ENCODE measurements around the gene CARS2. TPM values are rescaled to one million over a fixed set of nuclear protein-coding genes. Genes with fewer than 3 reads are reported as not detected.

CARS2 gene
- total RNA-seq, 2 experiments from 2014 or later: 45.0 to 47.3 TPM

GRCh38 chr13:110712081-110712848 is 6.3 kb upstream of the CARS2 start:
- H3K9me2 ChIP-seq (ENCODE audit: insufficient read depth, low read length): no peaks in the 10 kb centered on the region
- ChIA-PET CTCF (ENCODE audit: unreplicated experiment) (no interaction called here), POLR2A (interaction anchor here (0.6 to 1.4 kb wide), 5 partner anchors 11 to 203 kb away, joined by 3 to 7 read pairs (median 4); partner anchors contain the start of gene ANKRD10)
- H3K4me1 ChIP-seq (ENCODE audit: insufficient read depth, low read length, poor library complexity, severe bottlenecking): peaks cover 25% of the 10 kb centered on the region
- intact Hi-C loops (cut with micrococcal nuclease; ENCODE audit: unreplicated experiment): loop anchor here (5.0 to 10.0 kb wide), 4 partner anchors 97 to 1547 kb away; partner anchors contain the start of gene NAXD
- BruUV-seq (replicated peaks): no TSS peak
- H3K4me3 ChIP-seq (ENCODE audit: low read depth, low read length, poor library complexity, severe bottlenecking): peak overlapping the region; percentile 89
- peaks cover 22% of the 10 kb centered on the region for H3K79me2 ChIP-seq (ENCODE audit: insufficient read depth, low read depth, low read length)
- peak; percentile 88 for DNase-seq (ENCODE audit: low spot score)
- peak overlapping the region; percentile 100 for H3K4me2 ChIP-seq (ENCODE audit: low read length)
- TF ChIP-seq, protein P1, sequence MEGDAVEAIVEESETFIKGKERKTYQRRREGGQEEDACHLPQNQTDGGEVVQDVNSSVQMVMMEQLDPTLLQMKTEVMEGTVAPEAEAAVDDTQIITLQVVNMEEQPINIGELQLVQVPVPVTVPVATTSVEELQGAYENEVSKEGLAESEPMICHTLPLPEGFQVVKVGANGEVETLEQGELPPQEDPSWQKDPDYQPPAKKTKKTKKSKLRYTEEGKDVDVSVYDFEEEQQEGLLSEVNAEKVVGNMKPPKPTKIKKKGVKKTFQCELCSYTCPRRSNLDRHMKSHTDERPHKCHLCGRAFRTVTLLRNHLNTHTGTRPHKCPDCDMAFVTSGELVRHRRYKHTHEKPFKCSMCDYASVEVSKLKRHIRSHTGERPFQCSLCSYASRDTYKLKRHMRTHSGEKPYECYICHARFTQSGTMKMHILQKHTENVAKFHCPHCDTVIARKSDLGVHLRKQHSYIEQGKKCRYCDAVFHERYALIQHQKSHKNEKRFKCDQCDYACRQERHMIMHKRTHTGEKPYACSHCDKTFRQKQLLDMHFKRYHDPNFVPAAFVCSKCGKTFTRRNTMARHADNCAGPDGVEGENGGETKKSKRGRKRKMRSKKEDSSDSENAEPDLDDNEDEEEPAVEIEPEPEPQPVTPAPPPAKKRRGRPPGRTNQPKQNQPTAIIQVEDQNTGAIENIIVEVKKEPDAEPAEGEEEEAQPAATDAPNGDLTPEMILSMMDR (conservative IDR thresholded peaks at IDR 0.05; ENCODE audit: low read length): no peak
- TF ChIP-seq EZH2phosphoT487 (IDR thresholded peaks at IDR 0.05; ENCODE audit: borderline replicate concordance, low read depth, low read length): no peak
- H3K27ac ChIP-seq (ENCODE audit: low read depth, low read length, poor library complexity, severe bottlenecking): peak overlapping the region; percentile 99
- peak overlapping the region; percentile 60; the same call in 1 of the 2 replicates for H2AFZ ChIP-seq (ENCODE audit: low read length)
- H4K20me1 ChIP-seq (ENCODE audit: insufficient read depth, low read length): peaks cover 13% of the 10 kb centered on the region
- no peaks in the 10 kb centered on the region for H3K36me3 ChIP-seq (ENCODE audit: insufficient read depth, low read length)
- H3K9me3 ChIP-seq (ENCODE audit: low read length): no peaks in the 10 kb centered on the region

DNA sequence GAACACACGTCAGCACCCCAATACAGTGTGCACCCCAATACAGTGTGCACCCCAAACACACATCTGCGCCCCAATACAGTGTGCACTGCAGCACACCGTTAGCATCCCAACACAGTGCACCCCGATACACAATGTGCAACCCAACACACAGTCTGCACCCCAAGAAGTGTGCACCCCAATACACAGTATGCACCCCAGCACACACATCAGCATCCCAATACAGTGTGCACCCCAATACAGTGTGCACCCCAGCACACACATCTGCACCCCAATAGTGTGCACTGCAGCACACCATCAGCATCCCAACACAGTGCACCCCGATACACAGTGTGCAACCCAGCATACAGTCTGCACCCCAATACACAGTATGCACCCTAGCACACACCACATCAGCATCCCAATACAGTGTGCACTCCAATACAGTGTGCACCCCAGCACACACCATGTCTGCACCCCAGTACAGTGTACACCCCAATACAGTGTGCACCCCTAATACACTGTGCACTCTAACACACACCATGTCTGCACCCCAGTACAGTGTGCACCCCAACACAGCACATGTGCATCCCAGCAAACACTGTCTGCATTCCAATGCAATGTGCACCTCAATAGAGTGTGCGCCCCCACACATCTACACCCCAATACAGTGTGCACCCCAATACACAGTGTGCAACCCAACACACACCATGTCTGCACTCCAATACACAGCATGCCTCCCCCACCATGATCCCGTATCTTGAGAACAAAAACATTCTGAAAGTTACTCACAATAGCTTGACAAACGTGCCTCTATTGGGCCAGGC is 855 bp upstream of the CARS2 start:
- TF ChIP-seq, protein P1 (conservative IDR thresholded peaks at IDR 0.05; ENCODE audit: low read length): no peak
- no peak for TF ChIP-seq EZH2phosphoT487 (IDR thresholded peaks at IDR 0.05; ENCODE audit: borderline replicate concordance, low read depth, low read length)
- no peaks in the 10 kb centered on the region for H3K9me3 ChIP-seq (ENCODE audit: low read length)
- ChIA-PET CTCF (ENCODE audit: unreplicated experiment) (no interaction called here), POLR2A (no interaction called here)
- H3K79me2 ChIP-seq (ENCODE audit: insufficient read depth, low read depth, low read length): peaks cover 35% of the 10 kb centered on the region
- peaks cover 61% of the 10 kb centered on the region for H3K4me1 ChIP-seq (ENCODE audit: insufficient read depth, low read length, poor library complexity, severe bottlenecking)
- H3K36me3 ChIP-seq (ENCODE audit: insufficient read depth, low read length): peaks cover 24% of the 10 kb centered on the region
- H3K27ac ChIP-seq (ENCODE audit: low read depth, low read length, poor library complexity, severe bottlenecking): peak overlapping the region; percentile 53
- peak overlapping the region; percentile 98 for H3K4me2 ChIP-seq (ENCODE audit: low read length)
- intact Hi-C loops (cut with micrococcal nuclease; ENCODE audit: unreplicated experiment): loop anchor here (2.0 kb wide), 1 partner anchor 30 kb away; no protein-coding TSS in a partner anchor
- peak overlapping the region; percentile 95 for H3K4me3 ChIP-seq (ENCODE audit: low read depth, low read length, poor library complexity, severe bottlenecking)
- peak overlapping the region; percentile 74; the same call in 1 of the 2 replicates for H2AFZ ChIP-seq (ENCODE audit: low read length)
- H4K20me1 ChIP-seq (ENCODE audit: insufficient read depth, low read length): no peaks in the 10 kb centered on the region
- H3K9me2 ChIP-seq (ENCODE audit: insufficient read depth, low read length): no peaks in the 10 kb centered on the region
- BruUV-seq (replicated peaks): no TSS peak
- no peak for DNase-seq (ENCODE audit: low spot score)

Data from OCI-LY7 (cell line).